ENCODE measurements around the gene CARS1.

CARS1 gene

DNA sequence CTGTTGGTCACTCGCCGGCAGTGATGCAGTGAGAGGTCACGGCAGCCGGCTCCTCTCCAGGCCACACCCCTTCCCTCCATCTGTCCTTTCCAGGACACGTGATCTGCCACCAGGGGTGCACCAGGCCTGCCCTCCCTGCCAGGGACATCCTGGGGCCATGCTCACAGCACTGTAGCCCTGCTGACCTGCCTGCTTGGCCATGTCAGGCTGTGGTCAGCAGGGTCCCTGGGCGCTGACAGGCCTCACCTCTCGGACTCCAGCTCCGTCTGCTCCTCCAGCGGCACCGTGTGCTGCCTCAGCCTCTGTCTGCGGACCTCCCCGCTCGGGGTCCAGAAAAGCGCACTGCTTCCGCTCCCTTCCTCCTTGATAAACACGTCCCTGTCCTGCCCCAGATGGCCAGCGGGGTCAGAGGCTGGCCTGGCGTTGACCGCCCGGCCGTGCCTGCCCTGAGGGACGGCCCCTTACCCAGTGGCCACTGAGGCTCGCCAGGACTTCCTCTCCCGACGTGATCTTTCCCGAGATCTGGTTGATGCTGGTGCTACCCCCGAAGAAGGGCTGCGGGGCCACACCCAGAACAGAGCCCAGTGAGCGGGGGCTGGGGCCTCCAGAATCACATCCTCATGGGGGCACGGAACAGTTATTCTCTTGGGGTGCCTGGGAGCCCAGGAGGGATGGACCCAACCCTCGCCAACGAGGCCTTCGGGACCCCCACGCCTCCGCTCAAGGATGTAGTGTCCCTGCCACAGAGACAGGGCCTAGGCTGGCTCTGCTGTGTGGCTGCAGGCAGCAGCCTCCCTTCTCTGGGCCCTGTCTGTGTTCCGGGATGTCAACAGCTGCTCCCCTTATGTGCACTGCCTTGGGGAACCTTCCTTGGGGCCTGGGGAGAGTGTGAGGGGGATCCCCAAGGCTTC is 36.3 kb upstream of the CARS1 start:
- Mint-ChIP-seq H3K9me3 (no peaks in the 10 kb centered on the region), H3K27ac (peak overlapping the region in 1 of 2 donors; percentile 82), H3K36me3 (ENCODE audit: insufficient read depth) (peaks cover 30% of the 10 kb centered on the region), H3K27me3 (no peaks in the 10 kb centered on the region), H3K4me3 (no peak overlapping the region), H3K4me1 (ENCODE audit: low read depth in 2 of 2) (peaks cover 0 to 5% of the 10 kb centered on the region in 2 donors)
- no peak for ATAC-seq (replicated peaks)
- no peak for DNase-seq

DNA sequence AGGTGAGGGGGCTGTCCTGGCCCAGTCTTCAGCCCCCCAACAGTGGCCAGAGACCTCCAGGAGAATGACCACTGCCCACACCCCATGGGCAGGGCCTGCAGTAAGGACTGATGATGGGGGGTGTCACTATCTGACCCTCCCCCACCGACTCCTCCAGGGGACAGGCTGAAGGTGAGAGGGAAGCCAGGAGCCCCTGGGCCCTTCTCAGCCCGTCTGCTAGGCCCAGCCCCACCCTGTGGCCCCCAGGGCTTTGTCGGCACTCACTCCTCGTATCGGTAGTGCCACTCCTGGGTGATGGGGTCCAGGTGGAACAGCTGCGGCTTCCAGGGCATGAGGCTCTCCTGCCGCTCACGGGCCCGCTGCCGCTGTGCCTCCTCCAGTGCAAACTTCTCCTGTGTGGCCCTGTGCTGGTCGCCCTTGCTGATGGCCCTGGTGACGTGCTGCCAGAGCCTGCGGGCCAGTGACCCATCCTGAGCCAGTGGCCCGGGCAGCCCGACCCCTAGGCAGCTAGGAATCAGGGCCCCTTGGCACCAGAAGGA is 35.4 kb upstream of the CARS1 start:
- no peak for DNase-seq
- Mint-ChIP-seq H3K27me3 (no peaks in the 10 kb centered on the region), H3K9me3 (no peaks in the 10 kb centered on the region), H3K36me3 (ENCODE audit: insufficient read depth) (peaks cover 30% of the 10 kb centered on the region), H3K4me1 (ENCODE audit: low read depth in 2 of 2) (peaks cover 0 to 5% of the 10 kb centered on the region in 2 donors), H3K4me3 (no peak overlapping the region), H3K27ac (no peak overlapping the region)
- ATAC-seq (replicated peaks), result no peak

DNA sequence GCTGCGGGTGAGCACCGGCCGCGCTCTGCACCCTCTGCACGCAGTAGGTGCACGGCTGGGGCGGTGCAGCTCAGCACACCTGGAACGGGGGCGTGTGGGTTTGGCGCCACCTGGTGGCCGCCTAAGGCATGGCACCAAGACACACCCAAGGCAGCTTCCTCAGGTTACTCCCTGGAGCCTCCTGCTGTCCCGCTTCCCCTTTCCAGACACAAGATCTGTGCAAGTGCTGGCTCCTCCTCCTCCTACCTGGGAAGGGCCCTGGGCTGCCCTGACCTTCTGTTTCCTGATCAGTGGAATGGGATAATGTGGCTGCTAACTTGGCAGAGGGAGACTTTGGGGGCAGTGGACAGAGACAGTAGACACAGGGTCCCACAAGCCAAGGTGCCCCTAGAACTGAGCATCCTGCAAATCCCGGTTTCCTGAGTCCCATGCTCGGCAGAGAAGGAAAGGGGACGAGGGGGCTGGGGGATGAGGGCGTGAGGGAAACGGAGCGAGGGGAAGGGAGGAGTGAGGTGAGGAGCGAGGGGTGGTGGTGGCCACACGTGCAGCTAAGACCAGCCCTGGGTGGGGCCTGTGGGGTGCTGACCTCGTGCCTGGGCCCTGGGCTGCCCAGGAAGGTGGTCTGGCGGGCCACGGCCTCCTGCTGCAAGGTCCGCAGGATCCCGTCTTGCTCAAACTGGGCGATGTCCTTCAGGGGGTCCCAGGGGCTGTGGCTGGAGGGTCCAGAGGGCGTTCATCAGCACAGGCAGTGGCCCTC is 34.8 kb upstream of the CARS1 start:
- H3K27ac Mint-ChIP-seq, result no peak overlapping the region
- ATAC-seq (replicated peaks) (peak; percentile 94), DNase-seq (peak; percentile 62 to 71 (median 69))
- no peaks in the 10 kb centered on the region for H3K27me3 Mint-ChIP-seq
- peaks cover 0 to 5% of the 10 kb centered on the region in 2 donors for H3K4me1 Mint-ChIP-seq (ENCODE audit: low read depth in 2 of 2)
- H3K4me3 Mint-ChIP-seq, result no peak overlapping the region
- no peaks in the 10 kb centered on the region for H3K9me3 Mint-ChIP-seq
- peaks cover 30% of the 10 kb centered on the region for H3K36me3 Mint-ChIP-seq (ENCODE audit: insufficient read depth)

DNA sequence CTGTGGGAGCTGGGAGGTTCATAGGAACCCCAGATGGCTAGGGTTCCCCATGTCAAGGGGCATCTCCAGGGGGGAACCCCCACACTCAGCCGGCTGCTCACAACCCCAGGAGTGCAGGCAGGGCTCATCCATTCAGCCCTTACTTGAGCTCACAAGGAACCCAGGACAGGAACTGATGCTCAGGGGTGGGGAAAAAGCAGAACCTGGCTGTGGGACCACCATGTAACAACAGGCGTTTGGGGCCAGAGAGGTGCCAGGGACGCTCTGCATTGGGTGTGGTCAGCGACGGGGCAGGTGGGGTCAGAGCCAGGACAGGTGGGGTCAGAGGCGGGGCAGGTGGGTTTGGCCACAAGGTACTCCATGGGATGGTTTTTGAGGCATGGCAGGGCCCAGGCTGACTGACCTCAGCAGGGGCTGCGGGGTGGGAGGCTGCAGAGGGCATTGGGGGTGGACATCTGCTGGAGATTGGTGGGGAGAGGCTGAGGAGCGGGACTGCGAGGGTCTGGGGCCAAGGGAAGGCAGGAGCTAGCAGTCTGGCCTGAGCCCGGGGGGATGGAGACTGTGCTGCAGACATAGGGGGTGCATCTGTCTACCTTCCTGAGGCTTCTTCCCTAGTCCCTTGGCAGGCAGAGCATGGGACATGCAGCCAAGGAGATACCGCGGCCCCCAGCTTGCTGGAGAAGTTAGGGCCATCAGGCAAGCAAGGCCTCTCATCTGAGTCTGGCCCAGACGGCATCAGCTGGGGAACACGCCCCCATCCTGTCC is 34.0 kb upstream of the CARS1 start:
- no peaks in the 10 kb centered on the region for H3K9me3 Mint-ChIP-seq
- DNase-seq (no peak), ATAC-seq (replicated peaks) (no peak)
- H3K36me3 Mint-ChIP-seq (ENCODE audit: insufficient read depth), result peaks cover 27% of the 10 kb centered on the region
- no peak overlapping the region for H3K27ac Mint-ChIP-seq
- peaks cover 0 to 5% of the 10 kb centered on the region in 2 donors for H3K4me1 Mint-ChIP-seq (ENCODE audit: low read depth in 2 of 2)
- H3K27me3 Mint-ChIP-seq, result no peaks in the 10 kb centered on the region
- no peak overlapping the region for H3K4me3 Mint-ChIP-seq

DNA sequence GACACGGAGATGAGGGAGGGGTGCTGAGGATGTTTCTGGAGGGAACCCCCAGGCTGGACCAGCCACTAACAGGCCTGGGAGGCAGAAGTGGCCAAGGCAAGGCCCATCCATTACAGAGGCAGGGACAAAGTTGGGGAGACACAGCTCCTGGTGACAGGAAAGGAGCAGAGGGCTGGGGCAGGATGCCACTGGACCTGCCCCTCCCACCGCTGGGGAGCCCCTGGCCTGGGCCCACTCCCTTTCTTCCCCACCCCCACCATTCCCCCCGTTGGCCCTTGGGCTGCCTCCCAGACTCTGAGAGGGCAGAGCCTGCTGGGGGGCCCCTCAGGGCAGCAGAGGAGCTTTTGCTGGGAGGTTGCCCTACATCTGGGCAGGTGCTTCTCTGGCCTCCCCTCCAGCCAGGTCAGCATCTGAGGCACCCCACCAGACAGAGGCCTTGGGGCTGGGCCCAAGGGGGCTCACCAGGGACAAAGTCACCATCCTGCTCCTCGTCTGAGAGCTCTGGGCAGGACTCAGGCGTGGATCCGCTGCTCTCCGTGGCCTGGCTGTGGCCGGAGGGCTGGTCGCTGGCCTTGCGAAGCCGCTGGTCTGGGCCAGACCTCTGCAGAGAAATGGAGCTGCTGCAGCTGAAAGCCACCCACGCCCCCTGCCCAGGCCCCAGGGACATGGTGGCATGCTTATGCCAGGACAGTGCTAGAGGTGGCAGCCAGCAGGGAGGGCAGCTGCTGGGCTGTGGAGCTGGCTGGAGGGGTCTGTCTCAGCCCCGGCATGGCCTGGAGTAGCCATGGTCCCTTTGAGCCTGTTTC is 33.1 kb upstream of the CARS1 start:
- H3K36me3 Mint-ChIP-seq (ENCODE audit: insufficient read depth), result peaks cover 25% of the 10 kb centered on the region
- ATAC-seq (replicated peaks) (no peak), DNase-seq (no peak)
- peaks cover 0 to 7% of the 10 kb centered on the region in 2 donors for H3K27me3 Mint-ChIP-seq
- H3K4me1 Mint-ChIP-seq (ENCODE audit: low read depth in 2 of 2), result peaks cover 0 to 5% of the 10 kb centered on the region in 2 donors
- H3K9me3 Mint-ChIP-seq, result no peaks in the 10 kb centered on the region
- no peak overlapping the region for H3K27ac Mint-ChIP-seq
- H3K4me3 Mint-ChIP-seq, result no peak overlapping the region

DNA sequence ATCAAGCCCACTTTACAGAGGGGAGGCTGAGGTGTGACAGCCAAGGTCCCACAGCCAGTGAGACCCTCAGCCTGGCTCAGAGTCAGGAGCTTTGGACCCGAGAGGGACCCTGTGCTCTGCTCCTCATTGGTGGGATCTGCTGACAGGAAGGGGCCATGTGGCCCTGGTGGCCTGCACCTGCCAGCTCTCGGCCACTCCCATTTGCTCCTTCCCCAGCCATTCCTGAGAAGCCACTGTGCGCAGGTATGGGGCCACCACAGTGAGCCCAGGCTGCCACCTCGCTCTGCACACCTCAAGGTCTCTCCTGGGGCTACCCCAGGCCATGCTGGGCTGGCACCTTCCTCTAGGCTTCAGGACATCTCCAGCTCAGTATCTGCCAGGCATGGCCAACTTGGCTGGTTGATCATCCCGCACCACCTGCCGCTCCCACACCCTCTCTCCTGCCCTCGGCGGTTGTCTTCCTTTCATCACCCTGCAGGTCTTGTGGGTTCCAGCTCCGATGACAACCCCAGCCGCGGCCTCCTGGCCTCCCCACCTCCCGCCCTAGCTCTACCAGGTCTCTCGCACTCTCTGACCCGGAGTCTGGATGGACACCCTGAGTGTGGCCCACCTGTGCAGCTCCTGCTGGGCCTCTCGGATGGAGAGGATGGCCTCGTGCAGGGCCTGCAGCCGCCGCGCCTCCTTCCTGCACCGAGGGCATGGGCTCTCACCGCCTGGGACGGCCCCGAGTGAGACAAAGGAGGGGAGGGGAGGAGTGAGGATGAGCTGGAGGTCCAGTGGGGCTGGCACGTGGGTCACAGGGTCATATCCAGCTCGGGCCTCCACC is 32.2 kb upstream of the CARS1 start:
- Mint-ChIP-seq H3K4me3 (no peak overlapping the region), H3K36me3 (ENCODE audit: insufficient read depth) (peaks cover 21% of the 10 kb centered on the region), H3K27ac (no peak overlapping the region), H3K27me3 (peaks cover 0 to 8% of the 10 kb centered on the region in 2 donors), H3K4me1 (ENCODE audit: low read depth in 2 of 2) (peaks cover 0 to 5% of the 10 kb centered on the region in 2 donors), H3K9me3 (no peaks in the 10 kb centered on the region)
- no peak for DNase-seq
- no peak for ATAC-seq (replicated peaks)

DNA sequence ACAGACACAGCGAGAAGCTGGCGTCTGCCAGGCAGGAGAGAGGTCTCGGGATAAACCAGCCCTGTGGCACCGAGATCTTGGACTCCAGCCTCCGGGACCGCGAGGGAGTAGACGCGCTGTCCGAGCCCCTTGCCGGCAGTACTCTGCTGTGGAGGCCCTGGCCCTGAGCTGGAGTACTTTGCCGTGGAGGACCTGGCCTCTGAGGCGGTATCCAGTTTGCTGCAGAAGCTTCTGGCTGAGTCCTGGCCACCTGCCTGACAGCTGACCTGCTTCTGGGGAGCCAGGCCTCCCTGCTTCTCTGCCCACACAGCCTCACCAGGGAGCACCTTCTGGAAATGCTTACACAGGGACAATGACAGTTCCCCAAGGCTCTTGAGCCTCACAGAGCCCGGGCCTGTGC is 31.6 kb upstream of the CARS1 start:
- no peak for ATAC-seq (replicated peaks)
- Mint-ChIP-seq H3K9me3 (no peaks in the 10 kb centered on the region), H3K4me1 (ENCODE audit: low read depth in 2 of 2) (peaks cover 0 to 5% of the 10 kb centered on the region in 2 donors), H3K4me3 (no peak overlapping the region), H3K36me3 (ENCODE audit: insufficient read depth) (peaks cover 16% of the 10 kb centered on the region), H3K27me3 (peaks cover 0 to 15% of the 10 kb centered on the region in 2 donors), H3K27ac (no peak overlapping the region)
- no peak for DNase-seq

DNA sequence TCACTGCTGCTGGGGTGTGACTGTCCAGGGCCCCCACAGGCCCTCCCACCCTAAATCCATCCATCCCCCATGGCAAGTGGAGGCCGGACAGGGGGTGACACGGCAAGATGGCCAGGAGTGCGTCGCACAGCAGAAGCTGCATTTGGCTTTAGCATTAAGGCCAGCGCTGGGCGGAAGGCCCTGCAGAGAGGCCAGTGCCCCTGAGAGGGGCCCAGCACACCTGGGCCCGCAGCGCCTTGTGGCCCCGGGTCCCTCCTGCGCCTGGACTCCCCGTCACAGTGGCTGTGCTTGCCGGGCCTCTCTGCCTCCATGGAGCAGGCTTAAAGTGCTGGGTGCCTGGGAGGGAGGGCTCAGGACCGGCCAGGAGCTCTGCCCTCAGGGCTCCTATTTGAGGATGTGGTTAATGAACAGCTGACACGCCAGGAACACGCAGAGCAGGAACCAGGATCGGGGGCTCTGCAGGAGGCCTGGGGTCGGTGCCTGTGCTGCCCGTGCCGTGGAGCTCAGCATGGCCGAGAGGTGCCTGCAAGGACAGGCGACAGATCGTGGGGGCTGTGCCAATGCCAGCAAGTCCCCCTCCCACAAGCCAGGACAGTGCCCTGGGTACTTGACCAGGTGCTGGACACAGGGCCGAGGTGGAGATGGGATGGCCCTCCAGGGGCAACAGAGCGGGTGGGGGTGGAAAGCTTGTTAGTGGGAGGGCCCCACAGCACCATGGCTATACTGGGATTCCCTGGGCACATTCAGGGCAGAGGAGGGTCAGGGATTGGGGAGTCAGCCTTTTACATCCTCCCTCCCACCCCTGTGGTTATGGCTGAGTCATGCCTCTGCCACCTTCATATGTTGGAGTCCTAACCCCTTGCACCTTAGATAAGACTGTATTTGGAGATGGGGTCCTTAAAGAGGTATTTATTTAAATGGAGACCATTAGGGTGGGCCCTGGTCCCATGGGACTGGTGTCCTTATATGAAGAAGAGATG is 30.9 kb upstream of the CARS1 start:
- Mint-ChIP-seq H3K36me3 (ENCODE audit: insufficient read depth) (peaks cover 13% of the 10 kb centered on the region), H3K27ac (no peak overlapping the region), H3K27me3 (peaks cover 0 to 22% of the 10 kb centered on the region in 2 donors), H3K4me1 (ENCODE audit: low read depth in 2 of 2) (peaks cover 0 to 5% of the 10 kb centered on the region in 2 donors), H3K4me3 (no peak overlapping the region), H3K9me3 (no peaks in the 10 kb centered on the region)
- ATAC-seq (replicated peaks) (no peak), DNase-seq (no peak)

DNA sequence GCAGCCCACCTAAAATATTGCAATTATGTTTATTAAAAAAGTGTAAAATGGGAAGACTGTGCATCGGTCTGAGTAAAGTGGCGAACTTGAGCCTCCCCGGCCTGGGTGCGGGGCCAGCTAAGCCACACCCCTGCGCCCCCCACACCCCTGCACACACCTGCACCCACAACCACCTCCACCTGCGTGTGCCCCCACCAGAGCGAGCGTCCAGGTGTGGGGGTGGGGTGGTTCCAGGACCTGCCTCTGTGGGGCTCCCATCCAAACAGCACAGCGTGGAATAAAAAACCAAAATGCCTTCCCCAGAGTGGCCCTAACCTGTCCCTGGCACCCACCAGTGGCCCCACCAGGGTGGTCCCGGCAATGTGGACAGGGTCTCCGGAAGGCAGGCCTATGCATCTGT is 30.1 kb upstream of the CARS1 start:
- H3K4me1 Mint-ChIP-seq (ENCODE audit: low read depth in 2 of 2), result peaks cover 0 to 5% of the 10 kb centered on the region in 2 donors
- DNase-seq (no peak), ATAC-seq (replicated peaks) (no peak)
- H3K9me3 Mint-ChIP-seq, result no peaks in the 10 kb centered on the region
- H3K36me3 Mint-ChIP-seq (ENCODE audit: insufficient read depth), result peaks cover 13% of the 10 kb centered on the region
- peaks cover 0 to 25% of the 10 kb centered on the region in 2 donors for H3K27me3 Mint-ChIP-seq
- H3K4me3 Mint-ChIP-seq, result no peak overlapping the region
- H3K27ac Mint-ChIP-seq, result no peak overlapping the region

DNA sequence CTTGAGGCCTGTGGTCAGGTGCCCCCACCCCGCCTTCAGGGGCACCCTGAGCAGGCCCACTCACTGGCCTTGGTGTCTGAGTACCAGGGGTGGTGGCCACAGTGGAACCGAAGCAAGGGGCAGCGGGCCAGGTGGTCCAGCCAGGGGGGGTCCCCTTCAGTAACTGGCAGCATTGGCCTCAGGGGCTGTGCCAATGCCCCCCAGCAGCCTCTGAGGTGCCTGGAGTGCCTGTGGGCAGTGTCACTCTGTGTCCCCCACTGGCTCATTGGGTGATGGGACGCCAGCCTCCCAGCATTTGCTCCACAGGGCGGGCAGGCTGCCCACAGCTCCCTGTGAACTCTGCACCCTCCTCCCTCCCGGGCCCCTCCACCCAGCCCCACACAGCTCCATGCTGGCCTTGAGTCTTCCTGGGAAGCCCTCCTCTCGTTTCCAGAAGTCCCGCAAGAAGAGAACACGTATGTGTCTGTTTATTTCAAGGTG is 29.5 kb upstream of the CARS1 start:
- no peak overlapping the region for H3K27ac Mint-ChIP-seq
- no peak for DNase-seq
- H3K27me3 Mint-ChIP-seq, result peaks cover 0 to 25% of the 10 kb centered on the region in 2 donors
- peaks cover 8% of the 10 kb centered on the region for H3K36me3 Mint-ChIP-seq (ENCODE audit: insufficient read depth)
- no peaks in the 10 kb centered on the region for H3K9me3 Mint-ChIP-seq
- no peak for ATAC-seq (replicated peaks)
- H3K4me3 Mint-ChIP-seq, result no peak overlapping the region
- peaks cover 0 to under 1% of the 10 kb centered on the region in 2 donors for H3K4me1 Mint-ChIP-seq (ENCODE audit: low read depth in 2 of 2)

DNA sequence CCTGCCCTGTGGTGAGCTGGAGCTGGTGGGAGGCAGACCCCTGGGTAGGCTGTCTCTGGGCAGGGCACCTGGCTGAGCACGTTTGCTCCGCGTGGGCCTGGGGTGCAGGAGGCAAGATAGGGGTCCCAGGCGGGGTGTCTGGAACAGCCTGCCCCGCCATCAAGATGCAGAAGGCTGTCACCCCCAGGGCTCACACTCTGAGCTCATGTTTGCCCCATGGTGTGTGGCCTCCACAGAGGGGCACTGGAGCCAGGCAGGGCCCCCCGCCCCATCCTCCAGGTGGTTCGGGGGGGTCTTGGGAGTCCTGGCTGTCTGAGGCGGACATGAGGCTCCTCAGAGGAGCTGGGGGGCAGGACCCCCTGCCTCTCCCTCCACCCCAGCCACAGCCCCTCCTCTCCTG is 28.9 kb upstream of the CARS1 start:
- H3K36me3 Mint-ChIP-seq (ENCODE audit: insufficient read depth), result peaks cover 7% of the 10 kb centered on the region
- H3K4me3 Mint-ChIP-seq, result no peak overlapping the region
- H3K27me3 Mint-ChIP-seq, result peaks cover 0 to 26% of the 10 kb centered on the region in 2 donors
- no peaks in the 10 kb centered on the region for H3K9me3 Mint-ChIP-seq
- H3K27ac Mint-ChIP-seq, result peak overlapping the region; percentile 60 to 89
- DNase-seq (no peak), ATAC-seq (replicated peaks) (no peak)
- H3K4me1 Mint-ChIP-seq (ENCODE audit: low read depth in 2 of 2), result no peaks in the 10 kb centered on the region
